Naive B cell (primary cell): ENCODE data around the gene DGCR6L. TPM values are rescaled to one million over a fixed set of nuclear protein-coding genes. Genes with fewer than 3 reads are reported as not detected.
A peak's percentile ranks its signal among the peaks of the same experiment; 100 is the strongest.
"Not testable (repeated sequence)": the region's sequence is repeated elsewhere in the genome, so short reads cannot be mapped to it uniquely, and the experiment has no call there.

Experiments used
- ATAC-seq, 2 donors: fragments of 150-1000 bp; cut with Tn5 transposase; 2 replicates each; pipeline ENCODE4 v1.10.0; 2021; ENCODE audit warnings: low read depth in 2 of 2, mild to moderate bottlenecking in 2 of 2, moderate library complexity in 2 of 2
- DNase-seq: peaks from one replicate; pipeline ENCODE4 v3.0.0; 2022
- H3K27ac Mint-ChIP-seq, 6 donors: one replicate each; pipeline ENCODE4 v1.8.0; 2020 to 2022; ENCODE audit warnings: mild to moderate bottlenecking in 6 of 6, mixed read lengths in 6 of 6, moderate library complexity in 5 of 6, inconsistent platforms in 2 of 6
- H3K27me3 Mint-ChIP-seq, 3 donors: one replicate each; pipeline ENCODE4 v1.8.0; 2021 to 2022; ENCODE audit warnings: mixed read lengths in 3 of 3, mild to moderate bottlenecking in 1 of 3
- H3K36me3 Mint-ChIP-seq, 2 donors: one replicate each; pipeline ENCODE4 v1.8.0; 2020 to 2022; ENCODE audit warnings: mixed read lengths in 2 of 2, inconsistent platforms in 1 of 2, mild to moderate bottlenecking in 1 of 2
- H3K4me1 Mint-ChIP-seq, 3 donors: one replicate each; pipeline ENCODE4 v1.8.0; 2020 to 2022; ENCODE audit warnings: mixed read lengths in 3 of 3, inconsistent platforms in 1 of 3, mild to moderate bottlenecking in 1 of 3, moderate library complexity in 1 of 3
- H3K4me3 Mint-ChIP-seq, 8 donors: one replicate each; pipeline ENCODE4 v1.8.0; 2020 to 2022; ENCODE audit warnings: mild to moderate bottlenecking in 8 of 8, mixed read lengths in 8 of 8, moderate library complexity in 8 of 8, inconsistent platforms in 2 of 8
- H3K9me3 Mint-ChIP-seq, 7 donors: one replicate each; pipeline ENCODE4 v1.8.0; 2020 to 2022; ENCODE audit warnings: mixed read lengths in 7 of 7, mild to moderate bottlenecking in 5 of 7, inconsistent platforms in 2 of 7, moderate library complexity in 1 of 7
- polyA plus RNA-seq, 6 donors: library from polyadenylated mRNA; unstranded; fragments of 300-500 nt; fragmentation: Illumina TruSeq; gene quantifications; one replicate each; pipeline ENCODE4 v1.2.3, GENCODE V29; 2021; ENCODE audit warnings: low read depth in 6 of 6

The DGCR6L gene
- polyA plus RNA-seq, 6 donors from 2014 or later = 54.0 to 84.4 (median 56.6) TPM

GRCh38 chr22:20310180-20310579, 9.7 kb downstream of the DGCR6L start:
- not testable (repeated sequence) for DNase-seq, H3K4me1 Mint-ChIP-seq, H3K4me3 Mint-ChIP-seq, ATAC-seq, H3K27ac Mint-ChIP-seq, H3K27me3 Mint-ChIP-seq, H3K36me3 Mint-ChIP-seq, H3K9me3 Mint-ChIP-seq

DNA sequence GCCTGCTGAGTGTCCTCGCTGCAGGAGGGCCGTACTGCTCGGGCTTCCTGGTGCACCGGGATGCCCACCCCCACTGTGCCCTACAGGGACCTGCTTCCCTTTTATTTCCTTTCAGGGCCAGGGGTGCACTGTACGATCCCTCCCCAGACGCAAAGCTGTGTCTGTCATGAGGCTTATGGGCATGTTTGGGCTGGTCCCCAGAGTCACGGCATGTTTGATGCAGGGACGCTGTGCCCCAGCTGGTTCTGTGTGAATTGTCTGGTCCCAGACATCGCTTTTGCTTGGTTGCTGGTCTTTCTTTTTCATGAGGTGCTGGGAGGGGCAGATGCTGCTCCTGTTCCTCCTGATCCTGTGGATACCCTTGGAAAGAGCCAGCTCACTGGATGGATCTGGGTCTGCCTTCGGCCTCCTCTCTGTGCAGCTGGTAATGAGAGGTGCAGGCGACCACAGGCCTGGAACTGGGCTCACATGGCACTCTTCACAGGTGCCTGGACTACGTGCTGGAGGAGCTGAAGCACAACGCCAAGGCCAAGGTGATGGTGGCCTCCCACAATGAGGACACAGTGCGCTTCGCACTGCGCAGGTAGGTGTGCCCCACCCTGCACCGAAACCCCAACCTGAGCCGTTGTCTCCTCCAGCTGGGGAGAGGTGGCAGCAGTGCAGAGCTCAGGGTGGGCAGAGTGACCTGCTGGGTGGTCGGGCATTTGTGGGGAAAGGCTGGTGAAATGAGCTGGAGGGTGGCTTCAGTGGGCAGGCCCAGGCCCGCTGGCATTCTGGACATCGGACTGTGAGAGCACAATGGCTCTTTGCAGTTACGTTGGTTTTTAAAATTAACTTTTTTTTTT, 10.8 kb downstream of the DGCR6L start:
- H3K27me3 Mint-ChIP-seq, H3K9me3 Mint-ChIP-seq, H3K27ac Mint-ChIP-seq, H3K4me3 Mint-ChIP-seq, H3K36me3 Mint-ChIP-seq, ATAC-seq, H3K4me1 Mint-ChIP-seq, DNase-seq: not testable (repeated sequence)

GRCh38 chr22:20307448-20308447, 12.1 kb downstream of the DGCR6L start:
- DNase-seq, H3K36me3 Mint-ChIP-seq, H3K27me3 Mint-ChIP-seq, H3K4me3 Mint-ChIP-seq, H3K27ac Mint-ChIP-seq, H3K9me3 Mint-ChIP-seq, H3K4me1 Mint-ChIP-seq, ATAC-seq: not testable (repeated sequence)

DNA sequence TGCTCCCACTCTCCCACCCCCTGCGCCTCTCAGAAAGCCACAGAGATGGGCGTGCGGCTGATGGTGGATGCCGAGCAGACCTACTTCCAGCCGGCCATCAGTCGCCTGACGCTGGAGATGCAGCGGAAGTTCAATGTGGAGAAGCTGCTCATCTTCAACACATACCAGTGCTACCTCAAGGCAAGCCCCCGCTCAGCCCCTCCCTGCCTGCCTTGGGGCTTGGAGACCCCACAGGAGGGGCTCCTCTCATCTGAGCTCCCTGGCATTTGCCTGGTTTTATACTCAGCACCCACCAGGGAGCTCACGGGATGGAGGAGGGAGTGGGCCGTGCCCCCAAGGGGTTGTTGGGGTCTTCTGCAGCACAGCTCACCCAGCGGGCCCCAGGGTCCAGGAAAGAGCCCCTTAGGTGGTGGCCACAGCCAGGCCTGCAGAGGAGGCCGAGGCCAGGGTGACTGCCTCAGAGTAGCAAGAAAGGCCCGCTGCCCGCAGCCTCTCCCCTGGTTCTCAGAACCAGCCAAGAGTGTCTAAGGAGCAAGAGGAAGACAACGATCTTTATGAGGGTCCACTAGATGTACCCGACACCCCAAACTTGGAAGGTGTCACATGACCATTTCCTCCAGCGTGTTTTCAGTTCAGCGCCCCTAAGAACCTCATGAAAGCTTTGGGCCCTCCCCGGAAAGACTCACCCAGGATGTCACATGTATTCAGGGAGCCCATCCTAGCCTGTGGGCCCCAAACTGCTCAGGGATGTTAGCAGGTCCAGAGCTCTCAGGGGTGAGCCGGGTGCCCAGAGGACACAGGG, 13.0 kb downstream of the DGCR6L start:
- not testable (repeated sequence) for ATAC-seq, H3K36me3 Mint-ChIP-seq, H3K4me1 Mint-ChIP-seq, H3K9me3 Mint-ChIP-seq, DNase-seq, H3K27ac Mint-ChIP-seq, H3K4me3 Mint-ChIP-seq
- peaks cover 0 to 12% (median 5%) of the 10 kb centered on the region in 3 donors for H3K27me3 Mint-ChIP-seq

DNA sequence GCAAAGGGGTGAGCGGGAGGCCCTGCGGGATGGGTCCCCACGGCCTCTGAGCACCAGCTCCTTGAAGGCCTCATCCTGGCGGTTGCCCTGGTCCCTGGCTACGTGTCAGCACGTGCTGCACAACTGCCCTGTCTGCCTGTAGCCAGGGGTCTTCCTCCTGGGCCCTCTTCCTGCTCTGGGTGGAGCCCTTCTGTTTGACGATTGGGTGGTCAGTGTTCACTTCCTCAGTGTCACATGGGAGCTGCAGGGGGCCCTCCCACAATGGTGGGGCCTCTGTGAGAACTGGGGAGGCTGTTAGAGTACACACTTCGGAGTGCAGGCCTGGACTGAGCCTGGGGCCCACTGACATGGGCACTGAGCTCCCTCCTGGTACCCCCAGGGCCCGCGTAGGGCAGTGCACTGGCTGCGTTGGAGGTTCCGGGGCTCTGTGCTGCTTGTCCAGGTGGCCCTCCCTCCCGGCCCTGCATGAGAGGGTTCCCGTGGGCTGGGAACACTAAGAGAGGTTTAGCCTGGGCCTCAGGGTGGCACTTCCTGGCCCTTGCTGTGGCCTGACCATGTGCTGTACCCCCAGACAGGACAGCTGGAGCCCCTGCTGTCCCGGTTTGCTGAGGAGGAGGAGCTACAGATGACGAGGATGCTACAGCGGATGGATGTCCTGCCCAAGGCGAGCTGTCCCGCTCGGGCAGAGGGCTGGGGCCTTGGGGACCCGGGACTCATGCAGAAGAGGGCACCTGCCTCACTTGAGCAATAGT, 13.8 kb downstream of the DGCR6L start:
- ATAC-seq = no peak
- no peaks in the 10 kb centered on the region for H3K9me3 Mint-ChIP-seq

DNA sequence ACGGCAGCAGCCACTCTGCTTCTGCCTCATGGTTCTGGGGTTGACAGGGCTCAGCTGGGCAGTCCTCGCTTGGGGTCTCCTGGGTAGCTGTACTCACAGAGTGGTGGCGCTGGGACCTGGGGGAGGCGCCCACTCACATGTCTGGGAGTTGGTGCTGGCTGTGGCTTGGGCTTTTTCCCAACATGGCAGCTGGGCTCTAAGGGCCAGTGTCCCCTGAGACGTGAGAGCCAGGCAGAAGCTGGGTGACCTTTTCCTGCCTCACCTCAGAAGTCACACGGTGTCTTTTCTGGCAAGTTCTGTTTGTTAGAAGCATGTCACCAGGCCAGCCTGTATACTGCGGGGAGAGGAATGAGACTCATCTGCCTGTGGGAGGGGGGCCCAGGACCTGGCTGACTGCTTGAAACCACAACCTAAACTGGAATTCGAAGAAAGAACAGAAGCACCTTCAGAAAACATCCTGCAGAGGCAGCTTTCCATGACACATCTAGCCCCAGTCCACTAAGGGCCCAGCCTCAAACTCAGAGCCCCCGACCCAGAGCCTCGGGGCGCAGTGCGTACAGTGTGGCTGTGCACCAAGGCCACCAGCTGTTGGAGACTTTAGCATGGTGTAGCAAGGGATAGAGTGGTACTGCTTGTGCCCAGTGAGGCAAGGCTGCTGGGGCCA, 14.5 kb downstream of the DGCR6L start:
- H3K4me1 Mint-ChIP-seq, H3K27ac Mint-ChIP-seq, H3K36me3 Mint-ChIP-seq, H3K9me3 Mint-ChIP-seq, ATAC-seq, DNase-seq, H3K4me3 Mint-ChIP-seq: not testable (repeated sequence)
- H3K27me3 Mint-ChIP-seq = peaks cover 0 to 16% (median 5%) of the 10 kb centered on the region in 3 donors

More for the DNA sequence above, 13.8 kb downstream of the DGCR6L start:
- no peak overlapping the region for H3K27ac Mint-ChIP-seq
- no peak for DNase-seq
- H3K27me3 Mint-ChIP-seq = peaks cover 0 to 12% (median 5%) of the 10 kb centered on the region in 3 donors
- H3K36me3 Mint-ChIP-seq = no peaks in the 10 kb centered on the region
- peaks cover 0 to 1% (median 0%) of the 10 kb centered on the region in 3 donors for H3K4me1 Mint-ChIP-seq
- no peak overlapping the region for H3K4me3 Mint-ChIP-seq

GRCh38 chr22:20304646-20305045, 15.2 kb downstream of the DGCR6L start:
- ATAC-seq (no peak), DNase-seq (no peak)
- no peaks in the 10 kb centered on the region for H3K9me3 Mint-ChIP-seq
- peaks cover 0 to 16% (median 5%) of the 10 kb centered on the region in 3 donors for H3K27me3 Mint-ChIP-seq
- no peak overlapping the region for H3K4me3 Mint-ChIP-seq
- H3K4me1 Mint-ChIP-seq = peaks cover 0 to 11% (median 4%) of the 10 kb centered on the region in 3 donors
- H3K27ac Mint-ChIP-seq = no peak overlapping the region
- H3K36me3 Mint-ChIP-seq = no peaks in the 10 kb centered on the region

GRCh38 chr22:20303229-20303534, 16.7 kb downstream of the DGCR6L start:
- not testable (repeated sequence) for DNase-seq, H3K27ac Mint-ChIP-seq

DNA sequence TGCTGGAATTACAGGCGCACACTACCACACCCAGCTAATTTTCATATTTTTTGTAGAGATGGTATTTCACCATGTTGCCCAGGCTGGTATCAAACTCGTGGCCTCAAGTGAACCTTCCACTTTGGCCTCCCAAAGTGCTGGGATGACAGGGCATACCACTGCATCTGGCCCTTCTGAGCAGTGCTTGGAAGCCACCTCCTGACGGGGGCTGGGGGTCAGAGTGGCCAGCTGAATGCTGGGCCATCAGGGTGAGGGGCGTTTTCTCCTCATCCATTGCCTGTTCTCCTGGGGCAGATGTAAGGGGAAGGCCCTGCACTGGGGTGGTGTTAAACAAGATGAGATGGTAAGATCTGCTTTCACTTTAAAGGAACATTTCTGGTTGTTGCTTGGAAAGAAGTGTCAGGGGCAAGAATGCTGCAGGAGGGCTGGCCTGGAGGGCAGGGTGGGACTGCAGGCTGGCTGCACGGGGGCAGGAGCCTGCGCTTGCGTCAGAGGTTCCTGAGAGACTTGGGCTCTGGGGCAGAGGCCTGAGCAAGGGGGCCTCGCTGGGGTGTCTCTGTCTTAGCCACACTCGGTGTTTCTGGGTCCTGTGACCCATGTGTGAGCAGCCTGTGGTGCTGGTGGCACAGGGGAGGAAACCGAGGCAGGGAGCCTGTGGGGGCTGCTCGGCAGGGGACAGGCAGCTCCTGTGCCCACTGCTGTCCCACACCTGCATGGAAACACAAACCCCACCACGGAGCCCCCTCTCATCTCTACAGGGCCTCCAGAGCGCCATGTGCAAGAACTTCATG, 17.2 kb downstream of the DGCR6L start:
- DNase-seq (no peak), ATAC-seq (no peak)
- Mint-ChIP-seq H3K4me1 (peaks cover 6 to 14% (median 11%) of the 10 kb centered on the region in 3 donors), H3K36me3 (no peaks in the 10 kb centered on the region), H3K27me3 (peaks cover 0 to 16% (median 5%) of the 10 kb centered on the region in 3 donors), H3K27ac (no peak overlapping the region), H3K4me3 (peak overlapping the region in 1 of 8 donors; percentile 29), H3K9me3 (no peaks in the 10 kb centered on the region)

More at GRCh38 chr22:20303229-20303534, 16.7 kb downstream of the DGCR6L start:
- not testable (repeated sequence) for ATAC-seq, H3K36me3 Mint-ChIP-seq, H3K4me3 Mint-ChIP-seq, H3K9me3 Mint-ChIP-seq
- Mint-ChIP-seq H3K4me1 (peaks cover 2 to 11% (median 7%) of the 10 kb centered on the region in 3 donors), H3K27me3 (peaks cover 0 to 16% (median 5%) of the 10 kb centered on the region in 3 donors)

GRCh38 chr22:20299746-20300136, 20.1 kb downstream of the DGCR6L start:
- H3K4me3 Mint-ChIP-seq = peak overlapping the region; percentile 60 to 93 (median 86)
- DNase-seq = no peak
- H3K27ac Mint-ChIP-seq = no peak overlapping the region

More at GRCh38 chr22:20299746-20300136, 20.1 kb downstream of the DGCR6L start:
- Mint-ChIP-seq H3K4me1 (peaks cover 6 to 14% (median 11%) of the 10 kb centered on the region in 3 donors), H3K9me3 (no peaks in the 10 kb centered on the region), H3K27me3 (peaks cover 0 to 12% (median 5%) of the 10 kb centered on the region in 3 donors), H3K36me3 (no peaks in the 10 kb centered on the region)
- peak; percentile 42 to 46 for ATAC-seq
